Large intestine (tissue), 3 donors: ENCODE data around the gene TGFBI. TPM values are rescaled to one million over a fixed set of nuclear protein-coding genes. Genes with fewer than 3 reads are reported as not detected.

ENCODE experiments used
- DNase-seq, 2 donors: peaks; one replicate each; pipeline versions ENCODE4 v3.0.0 to v3.0.0-alpha.2; 2013
- H3K27ac ChIP-seq: one replicate; pipeline ENCODE4 v1.5.1; 2013; ENCODE audit warnings: low read length
- H3K27me3 ChIP-seq: 2 replicates; pipeline ENCODE4 v1.6.1; 2013; ENCODE audit warnings: low read length; ENCODE audit not compliant: control insufficient read depth, insufficient read depth
- H3K36me3 ChIP-seq: 2 replicates; pipeline ENCODE4 v1.6.1; 2013; ENCODE audit warnings: low read length; ENCODE audit not compliant: control insufficient read depth, insufficient read depth
- H3K4me1 ChIP-seq: one replicate; pipeline ENCODE4 v1.6.1; 2013; ENCODE audit warnings: low read length; ENCODE audit not compliant: control insufficient read depth, insufficient read depth
- H3K4me3 ChIP-seq: one replicate; pipeline ENCODE4 v1.5.1; 2013; ENCODE audit warnings: low read length
- H3K9me3 ChIP-seq: one replicate; pipeline ENCODE4 v1.6.1; 2013; ENCODE audit warnings: mild to moderate bottlenecking, low read depth, low read length, moderate library complexity; ENCODE audit not compliant: control insufficient read depth
- WGBS: methylation state at CpG from one replicate; pipeline ENCODE4 v1.1.5; 2013; ENCODE audit warnings: low lambda C conversion rate; ENCODE audit not compliant: insufficient coverage; 5-methylcytosine and 5-hydroxymethylcytosine counted together
- polyA plus RNA-seq: library from polyadenylated mRNA; unstranded; fragments of 120-200 nt; gene quantifications from one replicate; pipeline ENCODE4 v1.2.1, GENCODE V29; 2013

The TGFBI gene
- polyA plus RNA-seq, 1 donor: 99.6 TPM

- peaks cover 21% of the 10 kb centered on the region for H3K27me3 ChIP-seq
- 100% methylated on average over 2 of the region's 2 CpGs for WGBS
- H3K4me1 ChIP-seq: no peaks in the 10 kb centered on the region
- no peak overlapping the region for H3K4me3 ChIP-seq
- H3K27ac ChIP-seq: no peak overlapping the region
- DNase-seq: no peak
- no peaks in the 10 kb centered on the region for H3K9me3 ChIP-seq
- H3K36me3 ChIP-seq: no peaks in the 10 kb centered on the region
Measured at GRCh38 chr5:136000147-136000546, 28.6 kb upstream of the TGFBI start.

- Histone ChIP-seq H3K4me3 (no peak overlapping the region), H3K27me3 (peaks cover 21% of the 10 kb centered on the region), H3K36me3 (no peaks in the 10 kb centered on the region), H3K4me1 (no peaks in the 10 kb centered on the region), H3K9me3 (no peaks in the 10 kb centered on the region), H3K27ac (no peak overlapping the region)
- no peak for DNase-seq
- WGBS: 86% methylated on average over 2 of the region's 3 CpGs
Measured at GRCh38 chr5:136000932-136001331, 27.9 kb upstream of the TGFBI start.

- Histone ChIP-seq H3K4me3 (no peak overlapping the region), H3K4me1 (no peaks in the 10 kb centered on the region), H3K27me3 (peaks cover 15% of the 10 kb centered on the region), H3K36me3 (no peaks in the 10 kb centered on the region), H3K9me3 (no peaks in the 10 kb centered on the region), H3K27ac (no peak overlapping the region)
- WGBS: no CpG with 5 or more reads among the region's 5 CpGs
- no peak for DNase-seq
Measured at GRCh38 chr5:136001466-136001981, 27.3 kb upstream of the TGFBI start.

GRCh38 chr5:136004436-136004835 is 24.4 kb upstream of the TGFBI start:
- WGBS: no CpG with 5 or more reads among the region's 3 CpGs
- no peaks in the 10 kb centered on the region for H3K4me1 ChIP-seq
- H3K27ac ChIP-seq: no peak overlapping the region
- DNase-seq: no peak
- no peaks in the 10 kb centered on the region for H3K9me3 ChIP-seq
- no peak overlapping the region for H3K4me3 ChIP-seq
- H3K27me3 ChIP-seq: peaks cover 3% of the 10 kb centered on the region
- no peaks in the 10 kb centered on the region for H3K36me3 ChIP-seq

- no peak for DNase-seq
- no CpG with 5 or more reads among the region's 9 CpGs for WGBS
Measured at GRCh38 chr5:136005476-136005875, 23.3 kb upstream of the TGFBI start.

DNA sequence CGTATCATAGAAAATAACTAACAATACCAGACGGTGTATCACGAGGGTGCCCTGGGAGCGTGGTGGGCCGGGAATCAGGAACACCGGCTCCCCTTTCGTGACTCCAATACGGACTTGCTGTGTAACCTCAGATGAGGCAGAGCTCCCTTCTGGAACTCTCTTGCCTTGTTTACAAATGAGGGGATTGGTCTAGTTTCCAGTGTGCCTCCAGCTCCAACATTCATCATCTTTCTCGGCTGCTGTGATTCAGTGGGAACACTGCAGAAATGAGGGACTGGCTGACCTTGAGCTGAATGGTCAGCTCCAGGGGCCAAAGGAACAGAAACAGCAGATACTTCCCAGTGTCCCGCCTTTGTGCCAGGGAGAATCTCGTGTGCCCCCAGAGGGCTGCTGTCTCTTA is 22.6 kb upstream of the TGFBI start:
- Histone ChIP-seq H3K9me3 (no peaks in the 10 kb centered on the region), H3K4me1 (no peaks in the 10 kb centered on the region), H3K27me3 (no peaks in the 10 kb centered on the region), H3K36me3 (no peaks in the 10 kb centered on the region), H3K27ac (no peak overlapping the region), H3K4me3 (no peak overlapping the region)
- DNase-seq: no peak
- WGBS: no CpG with 5 or more reads among the region's 11 CpGs

More at GRCh38 chr5:136005476-136005875, 23.3 kb upstream of the TGFBI start:
- Histone ChIP-seq H3K4me1 (no peaks in the 10 kb centered on the region), H3K27ac (no peak overlapping the region), H3K4me3 (no peak overlapping the region), H3K9me3 (no peaks in the 10 kb centered on the region), H3K36me3 (no peaks in the 10 kb centered on the region), H3K27me3 (no peaks in the 10 kb centered on the region)

DNA sequence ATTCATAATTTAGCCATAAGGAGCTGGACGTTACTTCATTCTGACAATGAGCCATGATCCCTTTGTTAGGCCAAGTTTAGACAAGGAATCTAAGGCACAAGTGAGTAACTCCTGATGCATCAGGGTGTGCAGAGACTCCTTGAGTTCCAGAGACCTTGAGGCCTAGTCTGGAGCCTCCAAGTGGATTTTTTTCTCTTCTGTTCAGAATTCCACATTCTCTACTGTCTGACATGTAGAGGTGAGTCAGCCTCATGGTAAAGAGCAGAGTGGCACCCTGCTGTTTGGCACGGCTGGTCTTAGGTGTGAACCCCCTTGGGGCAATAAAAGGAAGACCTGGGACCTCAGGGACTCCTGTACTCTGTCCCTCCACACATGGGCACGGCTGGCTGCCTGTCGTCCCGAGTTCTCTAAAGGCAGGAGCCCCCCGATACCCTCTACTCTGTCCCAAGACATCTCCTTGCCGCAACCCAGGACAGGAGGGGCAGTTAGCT is 22.0 kb upstream of the TGFBI start:
- no peak overlapping the region for H3K27ac ChIP-seq
- no CpG with 5 or more reads among the region's 7 CpGs for WGBS

GRCh38 chr5:136007271-136007670 is 21.5 kb upstream of the TGFBI start:
- Histone ChIP-seq H3K27me3 (no peaks in the 10 kb centered on the region), H3K9me3 (no peaks in the 10 kb centered on the region), H3K4me3 (no peak overlapping the region), H3K36me3 (no peaks in the 10 kb centered on the region), H3K27ac (no peak overlapping the region), H3K4me1 (no peaks in the 10 kb centered on the region)
- DNase-seq: no peak
- 100% methylated on average over 2 of the region's 4 CpGs for WGBS

More for the DNA sequence above, 22.0 kb upstream of the TGFBI start:
- Histone ChIP-seq H3K4me1 (no peaks in the 10 kb centered on the region), H3K9me3 (no peaks in the 10 kb centered on the region), H3K27me3 (no peaks in the 10 kb centered on the region), H3K36me3 (no peaks in the 10 kb centered on the region), H3K4me3 (no peak overlapping the region)
- no peak for DNase-seq

DNA sequence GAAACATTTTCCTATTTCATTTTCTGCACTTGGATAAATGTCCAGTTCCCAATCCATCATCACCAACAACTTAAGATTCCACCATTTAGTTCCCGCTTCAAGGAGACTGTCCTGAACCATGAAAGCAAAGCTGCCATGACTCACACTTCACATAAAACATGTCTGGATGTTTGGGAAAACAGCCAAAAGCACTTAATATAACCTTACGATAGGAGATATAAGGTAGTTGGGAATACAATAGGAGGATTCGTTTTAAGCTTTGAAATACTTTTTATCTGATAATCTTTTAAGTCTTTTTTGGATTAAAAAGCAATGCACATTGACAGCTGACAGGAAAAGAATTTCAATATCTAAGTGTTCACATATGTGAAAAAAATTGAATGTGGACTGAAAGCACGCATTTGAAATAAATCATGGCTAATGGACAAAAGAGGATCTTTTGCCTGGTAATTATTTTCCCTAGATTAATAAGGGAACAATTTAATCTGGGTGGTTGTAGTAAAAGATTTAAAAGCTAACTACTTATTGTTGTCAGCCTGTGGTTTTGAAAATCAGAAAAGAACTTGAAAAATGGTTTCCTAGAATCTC is 17.3 kb upstream of the TGFBI start:
- H3K4me1 ChIP-seq: no peaks in the 10 kb centered on the region
- WGBS: 100% methylated on average over 1 of the region's 4 CpGs
- no peaks in the 10 kb centered on the region for H3K9me3 ChIP-seq
- no peaks in the 10 kb centered on the region for H3K36me3 ChIP-seq
- DNase-seq: no peak
- no peak overlapping the region for H3K27ac ChIP-seq
- no peaks in the 10 kb centered on the region for H3K27me3 ChIP-seq
- H3K4me3 ChIP-seq: no peak overlapping the region

- no peaks in the 10 kb centered on the region for H3K9me3 ChIP-seq
- DNase-seq: no peak
- H3K4me3 ChIP-seq: no peak overlapping the region
- no peaks in the 10 kb centered on the region for H3K36me3 ChIP-seq
- H3K27ac ChIP-seq: peak overlapping the region; percentile 34
- no peaks in the 10 kb centered on the region for H3K27me3 ChIP-seq
- 0% methylated on average over 1 of the region's 3 CpGs for WGBS
- H3K4me1 ChIP-seq: no peaks in the 10 kb centered on the region
Measured at GRCh38 chr5:136012041-136012804, 16.6 kb upstream of the TGFBI start.
